Measurements from ENCODE around the gene GNG12. TPM values are rescaled to one million over a fixed set of nuclear protein-coding genes. Genes with fewer than 3 reads are reported as not detected.

Gene GNG12
- total and polyA plus RNA-seq, 2 donors (not counting 1 experiment from before 2014, with no cell fraction given): not detected

GRCh38 chr1:67853704-67854103 is 20.4 kb upstream of the GNG12 start:
- POLR2A ChIA-PET: no interaction called here
- no peaks in the 10 kb centered on the region for H3K4me1 Mint-ChIP-seq
- H4K20me1 ChIP-seq (ENCODE audit: control insufficient read depth, insufficient read depth, low read length, poor library complexity, severe bottlenecking): no peaks in the 10 kb centered on the region
- CTCF ChIA-PET: no interaction called here
- no peak overlapping the region for H2AFZ ChIP-seq (ENCODE audit: insufficient read depth, low read depth, low read length, poor library complexity, severe bottlenecking)
- TF ChIP-seq CTCF (IDR thresholded peaks at IDR 0.05): no peak
- TF ChIP-seq EZH2 (IDR thresholded peaks at IDR 0.05; ENCODE audit: borderline replicate concordance, insufficient read depth, low read depth, low read length, poor library complexity, severe bottlenecking): no peak
- H3K79me2 ChIP-seq (ENCODE audit: control insufficient read depth, insufficient read depth, low read length): no peaks in the 10 kb centered on the region
- H3K36me3 ChIP-seq (replicated peaks in 1 of 2; ENCODE audit: control extremely low read depth in 1 of 2, control insufficient read depth in 1 of 2, extremely low read depth in 1 of 2, insufficient read depth in 2 of 2, low read length in 1 of 2): no peaks in the 10 kb centered on the region
- H3K4me3 ChIP-seq (ENCODE audit: control extremely low read depth in 1 of 5, extremely low read depth in 1 of 5, insufficient read depth in 1 of 5, low read depth in 2 of 5, low read length in 4 of 5): no peak overlapping the region
- H3K27me3 ChIP-seq (replicated peaks in 1 of 4; ENCODE audit: control extremely low read depth in 1 of 4, control insufficient read depth in 3 of 4, insufficient read depth in 4 of 4, low read length in 3 of 4): peaks cover 0 to 11% (median 3%) of the 10 kb centered on the region in 4 experiments
- no peak overlapping the region for H3K27ac ChIP-seq (ENCODE audit: low read length in 2 of 2)
- no peak overlapping the region for H3K27ac Mint-ChIP-seq
- 30% methylated on average over 1 of the region's 2 CpGs for WGBS (ENCODE audit: insufficient coverage)
- no peak overlapping the region for H3K9ac ChIP-seq (ENCODE audit: low read length)
- H3K4me2 ChIP-seq (replicated peaks; ENCODE audit: low read depth, low read length, poor library complexity, severe bottlenecking): no peak overlapping the region
- DNase-seq: no peak
- H3K4me3 Mint-ChIP-seq: no peak overlapping the region
- no peak for ATAC-seq (ENCODE audit: low read depth)
- no peaks in the 10 kb centered on the region for H3K9me3 Mint-ChIP-seq (ENCODE audit: insufficient read depth)
- H3K27me3 Mint-ChIP-seq: peaks cover 23% of the 10 kb centered on the region
- intact Hi-C loops (cut with micrococcal nuclease): no loop called here
- no peaks in the 10 kb centered on the region for H3K9me3 ChIP-seq (ENCODE audit: control extremely low read depth in 1 of 3, control insufficient read depth in 2 of 3, insufficient read depth in 1 of 3, low read length in 2 of 3)
- no peaks in the 10 kb centered on the region for H3K4me1 ChIP-seq (ENCODE audit: control insufficient read depth in 2 of 2, insufficient read depth in 2 of 2, low read length in 2 of 2)

- Histone ChIP-seq H3K4me2 (replicated peaks; ENCODE audit: low read depth, low read length, poor library complexity, severe bottlenecking) (no peak overlapping the region), H3K27me3 (replicated peaks in 1 of 4; ENCODE audit: control extremely low read depth in 1 of 4, control insufficient read depth in 3 of 4, insufficient read depth in 4 of 4, low read length in 3 of 4) (peaks cover 0 to 11% (median 5%) of the 10 kb centered on the region in 4 experiments), H3K4me3 (ENCODE audit: control extremely low read depth in 1 of 5, extremely low read depth in 1 of 5, insufficient read depth in 1 of 5, low read depth in 2 of 5, low read length in 4 of 5) (no peak overlapping the region), H3K27ac (ENCODE audit: low read length in 2 of 2) (no peak overlapping the region), H2AFZ (ENCODE audit: insufficient read depth, low read depth, low read length, poor library complexity, severe bottlenecking) (no peak overlapping the region), H3K79me2 (ENCODE audit: control insufficient read depth, insufficient read depth, low read length) (no peaks in the 10 kb centered on the region), H3K36me3 (replicated peaks in 1 of 2; ENCODE audit: control extremely low read depth in 1 of 2, control insufficient read depth in 1 of 2, extremely low read depth in 1 of 2, insufficient read depth in 2 of 2, low read length in 1 of 2) (no peaks in the 10 kb centered on the region), H3K9ac (ENCODE audit: low read length) (no peak overlapping the region), H3K9me3 (ENCODE audit: control extremely low read depth in 1 of 3, control insufficient read depth in 2 of 3, insufficient read depth in 1 of 3, low read length in 2 of 3) (no peaks in the 10 kb centered on the region), H3K4me1 (ENCODE audit: control insufficient read depth in 2 of 2, insufficient read depth in 2 of 2, low read length in 2 of 2) (no peaks in the 10 kb centered on the region), H4K20me1 (ENCODE audit: control insufficient read depth, insufficient read depth, low read length, poor library complexity, severe bottlenecking) (no peaks in the 10 kb centered on the region)
- ChIA-PET CTCF (interaction anchor here (0.7 kb wide), 1 partner anchor 30 kb away, joined by 3 read pairs; no protein-coding TSS in a partner anchor), POLR2A (no interaction called here)
- Mint-ChIP-seq H3K27me3 (peaks cover 26% of the 10 kb centered on the region), H3K4me3 (no peak overlapping the region), H3K9me3 (ENCODE audit: insufficient read depth) (no peaks in the 10 kb centered on the region), H3K4me1 (no peaks in the 10 kb centered on the region), H3K27ac (no peak overlapping the region)
- DNase-seq (no peak), ATAC-seq (ENCODE audit: low read depth) (no peak)
- 100% methylated on average over 4 of the region's 6 CpGs for WGBS (ENCODE audit: insufficient coverage)
- TF ChIP-seq EZH2 (IDR thresholded peaks at IDR 0.05; ENCODE audit: borderline replicate concordance, insufficient read depth, low read depth, low read length, poor library complexity, severe bottlenecking) (no peak), CTCF (IDR thresholded peaks at IDR 0.05) (no peak)
- intact Hi-C loops (cut with micrococcal nuclease): no loop called here
Measured at GRCh38 chr1:67851800-67852199, 18.5 kb upstream of the GNG12 start.
